GM12875 (cell line): ENCODE results near the gene ETV4.

ENCODE experiments used
- H3K4me3 ChIP-seq: one replicate; pipeline ENCODE4 v1.5.1; 2011; ENCODE audit warnings: low read depth, low read length, control low read depth
- CTCF ChIP-seq: IDR thresholded peaks from 2 replicates; pipeline ENCODE4 v1.5.1; 2011; ENCODE audit warnings: low read depth, mild to moderate bottlenecking, control low read depth, inconsistent platforms, low read length, moderate library complexity, borderline replicate concordance; ENCODE audit not compliant: insufficient read depth

The ETV4 gene

GRCh38 chr17:43543771-43544575 is 2.2 kb downstream of the ETV4 start:
- TF ChIP-seq CTCF, result peak; percentile 14; the same call in 1 of the 2 replicates
- no peak overlapping the region for H3K4me3 ChIP-seq

- TF ChIP-seq CTCF, result no peak
- H3K4me3 ChIP-seq, result no peak overlapping the region
Measured at GRCh38 chr17:43543300-43543699, 2.8 kb downstream of the ETV4 start.

- TF ChIP-seq CTCF, result no peak
- no peak overlapping the region for H3K4me3 ChIP-seq
Measured at GRCh38 chr17:43542859-43543258, 3.3 kb downstream of the ETV4 start.

GRCh38 chr17:43540821-43541674 is 5.1 kb downstream of the ETV4 start:
- TF ChIP-seq CTCF, result no peak
- H3K4me3 ChIP-seq, result no peak overlapping the region

- H3K4me3 ChIP-seq, result no peak overlapping the region
- TF ChIP-seq CTCF, result no peak
Measured at GRCh38 chr17:43536236-43536992, 9.7 kb downstream of the ETV4 start.

GRCh38 chr17:43534909-43535308 is 11.2 kb downstream of the ETV4 start:
- TF ChIP-seq CTCF, result no peak
- no peak overlapping the region for H3K4me3 ChIP-seq
